ENCODE measurements around the gene PLGRKT. TPM values are rescaled to one million over a fixed set of nuclear protein-coding genes. Genes with fewer than 3 reads are reported as not detected.

Gene PLGRKT
- total and polyA plus RNA-seq, 10 donors: 12.8 to 27.9 (median 18.3) TPM

GRCh38 chr9:5449521-5450358 is 12.0 kb upstream of the PLGRKT start:
- H3K36me3 ChIP-seq: no peaks in the 10 kb centered on the region
- H3K4me3 ChIP-seq: peak overlapping the region; percentile 38 to 74 (median 58)
- no peak for DNase-seq
- intact Hi-C loops (cut with DNase I; ENCODE audit: low total_unique reads): loop anchor here (10.0 kb wide), 1 partner anchor 705 kb away; the partner anchor contains the start of gene AK3
- H3K4me1 ChIP-seq: peaks cover 9 to 69% (median 44%) of the 10 kb centered on the region in 6 donors
- WGBS, 5 donors: 34 to 43% (median 38%) methylated on average over 15 of the region's 15 CpGs
- H3K27me3 ChIP-seq (replicated peaks in 1 of 7): no peaks in the 10 kb centered on the region
- TF ChIP-seq CTCF (IDR thresholded peaks at IDR 0.05 in 8 of 11, conservative IDR thresholded peaks at IDR 0.05 in 3 of 11): no peak
- TF ChIP-seq POLR2AphosphoS5 (IDR thresholded peaks at IDR 0.05): no peak
- no peak for TF ChIP-seq POLR2A (IDR thresholded peaks at IDR 0.05)
- H3K27ac ChIP-seq: peak overlapping the region; percentile 79 to 94 (median 91)
- no peaks in the 10 kb centered on the region for H3K9me3 ChIP-seq

GRCh38 chr9:5448461-5449435 is 11.0 kb upstream of the PLGRKT start:
- no peaks in the 10 kb centered on the region for H3K9me3 ChIP-seq
- peak overlapping the region; percentile 79 to 94 (median 91) for H3K27ac ChIP-seq
- no peak for DNase-seq
- no peaks in the 10 kb centered on the region for H3K27me3 ChIP-seq (replicated peaks in 1 of 7)
- no peaks in the 10 kb centered on the region for H3K36me3 ChIP-seq
- no peak overlapping the region for H3K4me3 ChIP-seq
- 77 to 92% (median 87%) methylated on average over 5 of the region's 5 CpGs for WGBS, 5 donors
- TF ChIP-seq CTCF (IDR thresholded peaks at IDR 0.05 in 8 of 11, conservative IDR thresholded peaks at IDR 0.05 in 3 of 11) (no peak), POLR2A (IDR thresholded peaks at IDR 0.05) (no peak), POLR2AphosphoS5 (IDR thresholded peaks at IDR 0.05) (no peak)
- intact Hi-C loops (cut with DNase I; ENCODE audit: low total_unique reads): loop anchor here (10.0 kb wide), 1 partner anchor 704 kb away; the partner anchor contains the start of gene AK3
- H3K4me1 ChIP-seq: peaks cover 6 to 59% (median 38%) of the 10 kb centered on the region in 6 donors

GRCh38 chr9:5448016-5448415 is 10.3 kb upstream of the PLGRKT start:
- peaks cover 6 to 51% (median 34%) of the 10 kb centered on the region in 6 donors for H3K4me1 ChIP-seq
- no peaks in the 10 kb centered on the region for H3K9me3 ChIP-seq
- intact Hi-C loops (cut with DNase I; ENCODE audit: low total_unique reads): loop anchor here (10.0 kb wide), 1 partner anchor 703 kb away; the partner anchor contains the start of gene AK3
- H3K4me3 ChIP-seq: no peak overlapping the region
- no peak overlapping the region for H3K27ac ChIP-seq
- no peaks in the 10 kb centered on the region for H3K27me3 ChIP-seq (replicated peaks in 1 of 7)
- no peaks in the 10 kb centered on the region for H3K36me3 ChIP-seq
- TF ChIP-seq POLR2AphosphoS5 (IDR thresholded peaks at IDR 0.05) (no peak), CTCF (IDR thresholded peaks at IDR 0.05 in 8 of 11, conservative IDR thresholded peaks at IDR 0.05 in 3 of 11) (no peak), POLR2A (IDR thresholded peaks at IDR 0.05) (no peak)
- WGBS, 5 donors: 88 to 95% (median 91%) methylated on average over 2 of the region's 2 CpGs
- DNase-seq: no peak
